ENCODE results near the gene PRR30.

The PRR30 gene

GRCh38 chr2:27155069-27155520, 15.9 kb upstream of the PRR30 start:
- DNase-seq (ENCODE audit: low read depth in 3 of 3, low spot score in 1 of 3) = no peak

GRCh38 chr2:27154488-27154887, 15.3 kb upstream of the PRR30 start:
- no peak for DNase-seq (ENCODE audit: low read depth in 3 of 3, low spot score in 1 of 3)

- DNase-seq (ENCODE audit: low read depth in 3 of 3, low spot score in 1 of 3) = no peak
These were observed 13.7 kb upstream of the PRR30 start for GRCh38 chr2:27152796-27153464.

- no peak for DNase-seq (ENCODE audit: low read depth in 3 of 3, low spot score in 1 of 3)
These were observed 13.0 kb upstream of the PRR30 start for GRCh38 chr2:27152102-27152795.

GRCh38 chr2:27150639-27151230, 11.5 kb upstream of the PRR30 start:
- no peak for DNase-seq (ENCODE audit: low read depth in 3 of 3, low spot score in 1 of 3)

GRCh38 chr2:27149570-27150405, 10.6 kb upstream of the PRR30 start:
- no peak for DNase-seq (ENCODE audit: low read depth in 3 of 3, low spot score in 1 of 3)

- DNase-seq (ENCODE audit: low read depth in 3 of 3, low spot score in 1 of 3) = no peak
These were observed 9.7 kb upstream of the PRR30 start, which contains the start of gene TCF23 for GRCh38 chr2:27148801-27149439. Gene TCF23 (plus strand): TSS chr2:27149004. CDS start chr2:27149134, 130 bp downstream.

GRCh38 chr2:27147935-27148334, 8.7 kb upstream of the PRR30 start:
- DNase-seq (ENCODE audit: low read depth in 3 of 3, low spot score in 1 of 3) = no peak

- DNase-seq (ENCODE audit: low read depth in 3 of 3, low spot score in 1 of 3) = no peak
These were observed 6.5 kb upstream of the PRR30 start for GRCh38 chr2:27145682-27146081.

GRCh38 chr2:27143285-27143684, 4.1 kb upstream of the PRR30 start:
- DNase-seq (ENCODE audit: low read depth in 3 of 3, low spot score in 1 of 3) = no peak

GRCh38 chr2:27138111-27138510, 1.1 kb downstream of the PRR30 start:
- no peak for DNase-seq (ENCODE audit: low read depth in 3 of 3, low spot score in 1 of 3)

GRCh38 chr2:27137322-27137935, 1.8 kb downstream of the PRR30 start:
- DNase-seq (ENCODE audit: low read depth in 3 of 3, low spot score in 1 of 3) = no peak

GRCh38 chr2:27136751-27137150, 2.5 kb downstream of the PRR30 start:
- DNase-seq (ENCODE audit: low read depth in 3 of 3, low spot score in 1 of 3) = no peak

GRCh38 chr2:27135478-27135955, 3.7 kb downstream of the PRR30 start:
- no peak for DNase-seq (ENCODE audit: low read depth in 3 of 3, low spot score in 1 of 3)

- no peak for DNase-seq (ENCODE audit: low read depth in 3 of 3, low spot score in 1 of 3)
These were observed 4.3 kb downstream of the PRR30 start for GRCh38 chr2:27134781-27135477.

- DNase-seq (ENCODE audit: low read depth in 3 of 3, low spot score in 1 of 3) = peak; percentile 95 to 99 (median 97)
These were observed 5.1 kb downstream of the PRR30 start, which contains the start of gene PREB for GRCh38 chr2:27133905-27134780. Gene PREB (minus strand): TSS chr2:27134636. CDS start chr2:27134421, 215 bp downstream.

GRCh38 chr2:27133195-27133875, 5.9 kb downstream of the PRR30 start:
- no peak for DNase-seq (ENCODE audit: low read depth in 3 of 3, low spot score in 1 of 3)

GRCh38 chr2:27131429-27131828, 7.8 kb downstream of the PRR30 start:
- DNase-seq (ENCODE audit: low read depth in 3 of 3, low spot score in 1 of 3) = no peak
